ENCODE results near the gene TXNRD1.

The TXNRD1 gene

GRCh38 chr12:104272938-104273337, 57.4 kb downstream of the TXNRD1 start:
- H3K4me1 ChIP-seq (ENCODE audit: control insufficient read depth in 1 of 2, insufficient read depth in 1 of 2, low read depth in 1 of 2, low read length in 1 of 2): peaks cover 5 to 9% of the 10 kb centered on the region in 2 experiments
- no peaks in the 10 kb centered on the region for H3K27me3 ChIP-seq
- no peak for TF ChIP-seq CTCF (IDR thresholded peaks at IDR 0.05)
- H3K9me3 ChIP-seq: no peaks in the 10 kb centered on the region
- no peak overlapping the region for H3K4me3 ChIP-seq (ENCODE audit: low read depth in 1 of 2, low read length in 1 of 2)
- H3K27ac ChIP-seq: no peak overlapping the region
- no peaks in the 10 kb centered on the region for H3K36me3 ChIP-seq

DNA sequence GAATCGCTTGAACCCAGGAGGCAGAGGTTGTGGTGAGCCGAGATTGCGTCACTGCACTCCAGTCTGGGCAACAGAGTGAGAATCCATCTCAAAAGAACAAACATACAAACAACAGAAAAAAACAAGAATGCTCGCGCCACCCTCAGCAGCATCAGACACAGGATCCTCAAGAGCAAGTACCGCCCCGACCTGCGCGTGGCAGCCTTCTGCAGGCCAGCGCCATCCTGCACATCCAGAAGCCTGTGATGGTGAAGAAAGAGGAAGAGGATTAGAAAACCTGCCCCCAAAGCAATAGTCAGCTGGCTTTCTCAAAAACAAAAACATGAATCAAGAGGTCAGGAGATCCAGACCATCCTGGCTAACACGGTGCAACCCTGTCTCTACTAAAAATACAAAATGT, 57.9 kb downstream of the TXNRD1 start:
- Histone ChIP-seq H3K4me1 (ENCODE audit: control insufficient read depth in 1 of 2, insufficient read depth in 1 of 2, low read depth in 1 of 2, low read length in 1 of 2) (peaks cover 5 to 9% of the 10 kb centered on the region in 2 experiments), H3K27ac (no peak overlapping the region), H3K36me3 (no peaks in the 10 kb centered on the region), H3K27me3 (no peaks in the 10 kb centered on the region), H3K9me3 (no peaks in the 10 kb centered on the region), H3K4me3 (ENCODE audit: low read depth in 1 of 2, low read length in 1 of 2) (no peak overlapping the region)
- no peak for TF ChIP-seq CTCF (IDR thresholded peaks at IDR 0.05)

DNA sequence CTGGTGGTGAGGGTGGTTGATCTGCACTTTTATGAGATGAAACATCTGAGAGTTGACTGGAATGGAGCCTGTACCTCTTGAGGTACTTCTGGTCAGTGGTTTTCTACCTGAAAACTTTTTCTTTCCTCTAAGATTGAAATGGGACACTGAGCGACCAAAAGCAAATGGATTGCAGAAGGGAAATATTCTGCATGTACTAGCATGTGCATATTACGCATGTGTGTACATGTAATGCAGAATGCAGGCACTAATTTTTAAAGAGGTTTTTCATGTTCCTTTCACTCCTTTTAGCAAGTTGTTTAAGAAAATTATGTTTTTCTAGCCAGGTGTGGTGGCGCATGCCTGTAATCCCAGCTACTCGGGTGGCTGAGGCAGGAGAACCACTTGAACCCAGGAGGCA, 59.2 kb downstream of the TXNRD1 start:
- no peak for TF ChIP-seq CTCF (IDR thresholded peaks at IDR 0.05)
- Histone ChIP-seq H3K4me3 (ENCODE audit: low read depth in 1 of 2, low read length in 1 of 2) (no peak overlapping the region), H3K4me1 (ENCODE audit: control insufficient read depth in 1 of 2, insufficient read depth in 1 of 2, low read depth in 1 of 2, low read length in 1 of 2) (peaks cover 5 to 9% of the 10 kb centered on the region in 2 experiments), H3K36me3 (no peaks in the 10 kb centered on the region), H3K9me3 (no peaks in the 10 kb centered on the region), H3K27ac (no peak overlapping the region), H3K27me3 (no peaks in the 10 kb centered on the region)

GRCh38 chr12:104275689-104276088, 60.1 kb downstream of the TXNRD1 start:
- H3K27me3 ChIP-seq: no peaks in the 10 kb centered on the region
- H3K4me3 ChIP-seq (ENCODE audit: low read depth in 1 of 2, low read length in 1 of 2): no peak overlapping the region

DNA sequence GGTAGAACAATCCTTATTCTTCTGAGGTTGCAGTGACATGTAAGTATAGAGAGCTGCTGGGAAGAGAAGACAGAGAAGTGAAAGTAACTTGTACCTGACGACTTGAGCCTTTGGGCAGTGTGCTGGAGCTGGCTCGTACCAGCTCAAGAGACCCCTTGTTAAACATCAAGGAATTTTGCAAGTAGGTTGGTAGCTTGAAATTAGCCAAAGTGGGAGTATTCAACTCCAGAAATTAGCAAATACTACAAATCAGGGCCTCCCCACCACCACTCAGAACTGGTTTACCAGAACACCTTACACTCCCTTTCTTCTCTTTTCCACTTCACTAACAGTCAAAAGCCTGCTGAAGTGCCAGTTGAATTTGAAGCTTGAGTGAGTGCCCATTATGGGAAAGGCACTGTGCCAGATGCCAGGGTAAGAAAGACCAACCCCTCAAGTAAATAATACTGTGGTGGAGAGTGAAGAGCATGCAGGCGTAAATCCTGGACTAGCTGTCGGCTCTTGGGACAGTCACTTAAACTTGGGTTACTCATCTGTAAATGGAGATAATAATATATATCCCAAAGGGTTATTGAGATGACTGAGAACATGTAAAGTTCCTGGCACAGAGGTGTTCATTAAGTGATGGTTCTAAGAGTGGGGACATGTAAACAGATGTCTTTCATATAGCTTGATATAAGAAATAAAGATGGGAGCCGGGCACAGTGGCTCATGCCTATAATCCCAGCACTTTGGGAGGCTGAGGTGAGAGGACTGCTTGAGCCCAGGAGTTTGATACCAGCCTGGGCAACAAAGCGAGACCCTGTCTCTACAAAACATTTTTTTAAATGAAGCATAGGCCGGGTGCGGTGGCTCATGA, 60.9 kb downstream of the TXNRD1 start:
- Histone ChIP-seq H3K36me3 (no peaks in the 10 kb centered on the region), H3K4me3 (ENCODE audit: low read depth in 1 of 2, low read length in 1 of 2) (no peak overlapping the region), H3K27me3 (no peaks in the 10 kb centered on the region), H3K27ac (no peak overlapping the region), H3K4me1 (ENCODE audit: control insufficient read depth in 1 of 2, insufficient read depth in 1 of 2, low read depth in 1 of 2, low read length in 1 of 2) (peaks cover 8 to 9% of the 10 kb centered on the region in 2 experiments), H3K9me3 (no peaks in the 10 kb centered on the region)
- TF ChIP-seq CTCF (IDR thresholded peaks at IDR 0.05): no peak

More at GRCh38 chr12:104275689-104276088, 60.1 kb downstream of the TXNRD1 start:
- no peak for TF ChIP-seq CTCF (IDR thresholded peaks at IDR 0.05)
- Histone ChIP-seq H3K36me3 (no peaks in the 10 kb centered on the region), H3K27ac (no peak overlapping the region), H3K9me3 (no peaks in the 10 kb centered on the region), H3K4me1 (ENCODE audit: control insufficient read depth in 1 of 2, insufficient read depth in 1 of 2, low read depth in 1 of 2, low read length in 1 of 2) (peaks cover 8 to 9% of the 10 kb centered on the region in 2 experiments)

Measured in neutrophil (primary cell).